ENCODE data around the gene PFDN2.

Gene PFDN2

GRCh38 chr1:161139766-161140165, 21.9 kb upstream of the PFDN2 start:
- ChIA-PET POLR2A (no interaction called here), CTCF (interaction anchor here (0.7 to 8.1 kb wide), 11 partner anchors 9 to 308 kb away, joined by 3 to 71 read pairs (median 3); partner anchors contain the start of genes ARHGAP30, KLHDC9, PPOX and UFC1)
- peak; percentile 37 for TF ChIP-seq CTCF (IDR thresholded peaks at IDR 0.05; ENCODE audit: control extremely low read depth, extremely low read depth, low read depth, missing control alignments)
- peak; percentile 56 for DNase-seq (ENCODE audit: extremely low spot score)

GRCh38 chr1:161138431-161138830, 20.6 kb upstream of the PFDN2 start:
- DNase-seq (ENCODE audit: extremely low spot score) = no peak
- ChIA-PET CTCF (interaction anchor here (1.0 to 8.1 kb wide), 12 partner anchors 9 to 141 kb away, joined by 3 to 71 read pairs (median 6); partner anchors contain the start of genes ARHGAP30, KLHDC9, TSTD1 and UFC1), POLR2A (interaction anchor here (0.6 kb wide), 1 partner anchor 18 kb away, joined by 4 read pairs; no protein-coding TSS in a partner anchor)
- TF ChIP-seq CTCF (IDR thresholded peaks at IDR 0.05; ENCODE audit: control extremely low read depth, extremely low read depth, low read depth, missing control alignments) = no peak

GRCh38 chr1:161137881-161138280, 20.0 kb upstream of the PFDN2 start:
- no peak for DNase-seq (ENCODE audit: extremely low spot score)
- CTCF ChIA-PET = interaction anchor here (1.0 to 8.1 kb wide), 11 partner anchors 9 to 140 kb away, joined by 3 to 71 read pairs (median 6); partner anchors contain the start of genes ARHGAP30, KLHDC9, TSTD1 and UFC1
- POLR2A ChIA-PET = interaction anchor here (0.7 to 0.8 kb wide), 2 partner anchors 16 to 1962 kb away, joined by 3 to 4 read pairs; partner anchors contain the start of gene UFC1
- TF ChIP-seq CTCF (IDR thresholded peaks at IDR 0.05; ENCODE audit: control extremely low read depth, extremely low read depth, low read depth, missing control alignments) = no peak

GRCh38 chr1:161133220-161133740, 15.4 kb upstream of the PFDN2 start:
- CTCF ChIA-PET = interaction anchor here (0.8 to 4.0 kb wide), 16 partner anchors 8 to 100 kb away, joined by 3 to 18 read pairs (median 5); partner anchors contain the start of genes KLHDC9, NIT1, PFDN2 and USF1
- POLR2A ChIA-PET = interaction anchor here (0.7 to 1.3 kb wide), 7 partner anchors 12 to 36 kb away, joined by 3 to 14 read pairs (median 4); partner anchors contain the start of genes UFC1 and USP21
- no peak for TF ChIP-seq CTCF (IDR thresholded peaks at IDR 0.05; ENCODE audit: control extremely low read depth, extremely low read depth, low read depth, missing control alignments)
- no peak for DNase-seq (ENCODE audit: extremely low spot score)

GRCh38 chr1:161132410-161133219, 14.8 kb upstream of the PFDN2 start, which contains the start of gene DEDD:
DEDD (minus strand) TSS chr1:161132667; CDS start chr1:161124462, 8,205 bp downstream.
- POLR2A ChIA-PET = interaction anchor here (0.6 to 1.3 kb wide), 11 partner anchors 11 to 1218 kb away, joined by 3 to 14 read pairs (median 4); partner anchors contain the start of genes UFC1, USF1 and USP21
- TF ChIP-seq CTCF (IDR thresholded peaks at IDR 0.05; ENCODE audit: control extremely low read depth, extremely low read depth, low read depth, missing control alignments) = no peak
- CTCF ChIA-PET = interaction anchor here (0.8 to 4.0 kb wide), 15 partner anchors 7 to 100 kb away, joined by 3 to 18 read pairs (median 5); partner anchors contain the start of genes KLHDC9 and USF1
- peak; percentile 93 for DNase-seq (ENCODE audit: extremely low spot score)
